Measurements from ENCODE around the gene NF1. TPM values are rescaled to one million over a fixed set of nuclear protein-coding genes. Genes with fewer than 3 reads are reported as not detected.

Gene NF1
- total RNA-seq, 1 experiment from 2014 or later, result 60.2 TPM

GRCh38 chr17:31269036-31269577, 174.3 kb downstream of the NF1 start:
- no TSS peak for BruUV-seq (replicated peaks)
- DNase-seq (ENCODE audit: unreplicated experiment), result peak; percentile 33
- Mint-ChIP-seq H3K27ac (ENCODE audit: low read depth, unreplicated experiment) (peak overlapping the region; percentile 52), H3K36me3 (ENCODE audit: insufficient read depth, unreplicated experiment) (peaks cover 37% of the 10 kb centered on the region), H3K4me3 (ENCODE audit: unreplicated experiment) (peak overlapping the region; percentile 38), H3K27me3 (ENCODE audit: insufficient read depth, unreplicated experiment) (no peaks in the 10 kb centered on the region), H3K9me3 (ENCODE audit: unreplicated experiment) (no peaks in the 10 kb centered on the region), H3K4me1 (ENCODE audit: insufficient read depth, unreplicated experiment) (peaks cover 34% of the 10 kb centered on the region)
- ChIA-PET CTCF (interaction anchor here (0.7 to 1.8 kb wide), 2 partner anchors 17 to 104 kb away, joined by 4 to 8 read pairs; no protein-coding TSS in a partner anchor), POLR2A (interaction anchor here (0.6 to 3.2 kb wide), 18 partner anchors 8 to 107 kb away, joined by 3 to 27 read pairs (median 4); partner anchors contain the start of genes EVI2A and EVI2B)
- TF ChIP-seq CTCF (IDR thresholded peaks at IDR 0.05; ENCODE audit: unreplicated experiment), result no peak
- intact Hi-C loops (cut with micrococcal nuclease), result loop anchor here (2.0 to 5.0 kb wide), 2 partner anchors 50 to 103 kb away; no protein-coding TSS in a partner anchor

- BruUV-seq (replicated peaks), result no TSS peak
- peaks cover 39% of the 10 kb centered on the region for H3K4me1 Mint-ChIP-seq (ENCODE audit: insufficient read depth, unreplicated experiment)
- TF ChIP-seq CTCF (IDR thresholded peaks at IDR 0.05; ENCODE audit: unreplicated experiment), result no peak
- H3K4me3 Mint-ChIP-seq (ENCODE audit: unreplicated experiment), result peak overlapping the region; percentile 38
- peaks cover 37% of the 10 kb centered on the region for H3K36me3 Mint-ChIP-seq (ENCODE audit: insufficient read depth, unreplicated experiment)
- peak; percentile 89 for DNase-seq (ENCODE audit: unreplicated experiment)
- H3K27ac Mint-ChIP-seq (ENCODE audit: low read depth, unreplicated experiment), result peak overlapping the region; percentile 52
- no peaks in the 10 kb centered on the region for H3K27me3 Mint-ChIP-seq (ENCODE audit: insufficient read depth, unreplicated experiment)
- CTCF ChIA-PET, result interaction anchor here (0.7 to 1.8 kb wide), 2 partner anchors 17 to 103 kb away, joined by 4 to 8 read pairs; no protein-coding TSS in a partner anchor
- H3K9me3 Mint-ChIP-seq (ENCODE audit: unreplicated experiment), result no peaks in the 10 kb centered on the region
- intact Hi-C loops (cut with micrococcal nuclease), result loop anchor here (2.0 to 5.0 kb wide), 2 partner anchors 49 to 103 kb away; no protein-coding TSS in a partner anchor
- POLR2A ChIA-PET, result interaction anchor here (0.6 to 3.2 kb wide), 16 partner anchors 8 to 107 kb away, joined by 3 to 27 read pairs (median 4); partner anchors contain the start of genes EVI2A and EVI2B
Observed at GRCh38 chr17:31269578-31269983, 174.8 kb downstream of the NF1 start.

- Mint-ChIP-seq H3K4me1 (ENCODE audit: insufficient read depth, unreplicated experiment) (peaks cover 47% of the 10 kb centered on the region), H3K9me3 (ENCODE audit: unreplicated experiment) (no peaks in the 10 kb centered on the region), H3K27me3 (ENCODE audit: insufficient read depth, unreplicated experiment) (no peaks in the 10 kb centered on the region), H3K36me3 (ENCODE audit: insufficient read depth, unreplicated experiment) (peaks cover 31% of the 10 kb centered on the region), H3K4me3 (ENCODE audit: unreplicated experiment) (no peak overlapping the region), H3K27ac (ENCODE audit: low read depth, unreplicated experiment) (peak overlapping the region; percentile 79)
- BruUV-seq (replicated peaks), result no TSS peak
- CTCF ChIA-PET, result no interaction called here
- POLR2A ChIA-PET, result interaction anchor here (0.8 to 1.5 kb wide), 3 partner anchors 46 to 264 kb away, joined by 3 to 6 read pairs (median 3); no protein-coding TSS in a partner anchor
- intact Hi-C loops (cut with micrococcal nuclease), result no loop called here
- no peak for DNase-seq (ENCODE audit: unreplicated experiment)
- TF ChIP-seq CTCF (IDR thresholded peaks at IDR 0.05; ENCODE audit: unreplicated experiment), result no peak
Observed at GRCh38 chr17:31272236-31272635, 177.5 kb downstream of the NF1 start.

- no peak for TF ChIP-seq CTCF (IDR thresholded peaks at IDR 0.05; ENCODE audit: unreplicated experiment)
- Mint-ChIP-seq H3K27me3 (ENCODE audit: insufficient read depth, unreplicated experiment) (no peaks in the 10 kb centered on the region), H3K27ac (ENCODE audit: low read depth, unreplicated experiment) (peak overlapping the region; percentile 27), H3K4me3 (ENCODE audit: unreplicated experiment) (no peak overlapping the region), H3K9me3 (ENCODE audit: unreplicated experiment) (no peaks in the 10 kb centered on the region), H3K36me3 (ENCODE audit: insufficient read depth, unreplicated experiment) (peaks cover 34% of the 10 kb centered on the region), H3K4me1 (ENCODE audit: insufficient read depth, unreplicated experiment) (peaks cover 42% of the 10 kb centered on the region)
- BruUV-seq (replicated peaks), result no TSS peak
- POLR2A ChIA-PET, result interaction anchor here (0.8 to 1.5 kb wide), 3 partner anchors 46 to 264 kb away, joined by 3 to 6 read pairs (median 3); no protein-coding TSS in a partner anchor
- DNase-seq (ENCODE audit: unreplicated experiment), result no peak
- CTCF ChIA-PET, result no interaction called here
- intact Hi-C loops (cut with micrococcal nuclease), result no loop called here
Observed at GRCh38 chr17:31272803-31273202, 178.0 kb downstream of the NF1 start.

All from MCF 10A (cell line).